ENCODE measurements around the gene PMEPA1. TPM values are rescaled to one million over a fixed set of nuclear protein-coding genes. Genes with fewer than 3 reads are reported as not detected.

Gene PMEPA1
- total and polyA plus RNA-seq, 2 donors (not counting 3 experiments of a cell fraction or from before 2014, with no cell fraction given) = 31.6 to 33.2 TPM

GRCh38 chr20:57753332-57754164 is 43.7 kb upstream of the PMEPA1 start:
- H3K27ac ChIP-seq (ENCODE audit: insufficient read depth, low read depth, low read length) = no peak overlapping the region
- TF ChIP-seq JUN (IDR thresholded peaks at IDR 0.05; ENCODE audit: borderline replicate concordance, insufficient read depth, insufficient read length, low read depth) = no peak
- no peak for TF ChIP-seq MYC (IDR thresholded peaks at IDR 0.05; ENCODE audit: low read depth, low read length)
- TF ChIP-seq POLR2AphosphoS5 (IDR thresholded peaks at IDR 0.05; ENCODE audit: insufficient read depth, low read depth, low read length) = no peak
- TF ChIP-seq EZH2 (IDR thresholded peaks at IDR 0.05; ENCODE audit: borderline replicate concordance, low read depth, low read length, severe bottlenecking) = no peak
- TF ChIP-seq GATA2 (IDR thresholded peaks at IDR 0.05; ENCODE audit: insufficient read depth, insufficient read length, low read depth, low read length) = no peak
- TF ChIP-seq FOS (IDR thresholded peaks at IDR 0.05; ENCODE audit: borderline replicate concordance, insufficient read depth, low read length) = no peak
- TF ChIP-seq MAX (IDR thresholded peaks at IDR 0.05; ENCODE audit: insufficient read depth, insufficient read length) = no peak
- TF ChIP-seq CTCF (IDR thresholded peaks at IDR 0.05; ENCODE audit: extremely low read depth in 1 of 2, insufficient read depth in 1 of 2, low read depth in 1 of 2, low read length in 2 of 2) = no peak
- no peak for TF ChIP-seq POLR2A (IDR thresholded peaks at IDR 0.05; ENCODE audit: low read depth, low read length)
- no peaks in the 10 kb centered on the region for H3K9me1 ChIP-seq (replicated peaks; ENCODE audit: control insufficient read depth, extremely low read depth, insufficient read depth, low read length)
- H4K20me1 ChIP-seq (replicated peaks; ENCODE audit: control insufficient read depth, extremely low read depth, insufficient read depth, low read length) = no peaks in the 10 kb centered on the region
- H2AFZ ChIP-seq (ENCODE audit: low read depth, low read length) = no peak overlapping the region
- H3K9ac ChIP-seq (replicated peaks; ENCODE audit: extremely low read depth, insufficient read depth, low read length) = no peak overlapping the region
- H3K27me3 ChIP-seq (ENCODE audit: control insufficient read depth in 2 of 2, insufficient read depth in 2 of 2, low read length in 2 of 2) = peaks cover 3 to 17% of the 10 kb centered on the region in 2 experiments
- no peak overlapping the region for H3K4me3 ChIP-seq (replicated peaks in 1 of 3; ENCODE audit: insufficient read depth in 1 of 3, low read depth in 1 of 3, low read length in 3 of 3)
- no TSS peak for BruUV-seq (replicated peaks)
- ChIA-PET POLR2A (no interaction called here), CTCF (interaction anchor here (1.0 kb wide), 1 partner anchor 334 kb away, joined by 3 read pairs; no protein-coding TSS in a partner anchor)
- H3K4me1 ChIP-seq (ENCODE audit: control insufficient read depth, extremely low read depth, insufficient read depth, low read length) = peaks cover 19% of the 10 kb centered on the region
- no peak for FAIRE-seq
- dilution Hi-C loops (cut with MboI; ENCODE audit: extremely low pct_ligation_motif_present, low sequenced_read_pairs) (no loop called here), intact Hi-C loops (cut with micrococcal nuclease) (no loop called here)
- no peaks in the 10 kb centered on the region for H3K79me2 ChIP-seq (ENCODE audit: control insufficient read depth, insufficient read depth, low read length)
- H3K9me3 ChIP-seq (replicated peaks; ENCODE audit: control insufficient read depth, insufficient read depth, low read length) = peaks cover 2% of the 10 kb centered on the region
- H3K4me2 ChIP-seq (ENCODE audit: insufficient read depth, low read length) = no peak overlapping the region
- no peak for DNase-seq (ENCODE audit: low read depth, low spot score)
- H3K36me3 ChIP-seq (ENCODE audit: control insufficient read depth in 2 of 2, extremely low read depth in 1 of 2, insufficient read depth in 2 of 2, low read length in 2 of 2) = no peaks in the 10 kb centered on the region

Measured in endothelial cell of umbilical vein (primary cell).